Lung (tissue), 12 donors: ENCODE measurements around the gene CNTNAP2. TPM values are rescaled to one million over a fixed set of nuclear protein-coding genes. Genes with fewer than 3 reads are reported as not detected.

Source experiments
- ATAC-seq: fragments of 200-7000 bp; cut with Tn5 transposase; one replicate; pipeline ENCODE4 v1.9.1; 2020; ENCODE audit warnings: moderate number of reproducible peaks; ENCODE audit not compliant: insufficient read depth, low FRiP score
- DNase-seq, 3 donors: peaks; one replicate each; pipeline ENCODE4 v3.0.0-alpha.2; 2013 to 2017
- H3K27ac ChIP-seq, 2 donors: one replicate each; pipeline ENCODE4 v1.5.1; 2013; ENCODE audit warnings: mild to moderate bottlenecking in 2 of 2, moderate library complexity in 2 of 2, control low read depth in 1 of 2, inconsistent platforms in 1 of 2, low read depth in 1 of 2, low read length in 1 of 2
- H3K27me3 ChIP-seq, 3 donors: one replicate each; pipeline ENCODE4 v1.5.1; 2013; ENCODE audit warnings: low read length in 2 of 3; ENCODE audit not compliant: control insufficient read depth in 3 of 3, insufficient read depth in 3 of 3
- H3K36me3 ChIP-seq, 4 donors: one replicate each; pipeline ENCODE4 v1.5.1; 2013; ENCODE audit warnings: low read length in 4 of 4, mild to moderate bottlenecking in 1 of 4, moderate library complexity in 1 of 4; ENCODE audit not compliant: control insufficient read depth in 4 of 4, insufficient read depth in 4 of 4
- H3K4me1 ChIP-seq, 5 donors: one replicate each; pipeline ENCODE4 v1.5.1; 2013; ENCODE audit warnings: low read length in 5 of 5, mild to moderate bottlenecking in 2 of 5, moderate library complexity in 1 of 5; ENCODE audit not compliant: control insufficient read depth in 5 of 5, insufficient read depth in 5 of 5
- H3K4me3 ChIP-seq: one replicate; pipeline ENCODE4 v1.5.1; 2013; ENCODE audit warnings: mild to moderate bottlenecking, control low read depth, moderate library complexity
- H3K9ac ChIP-seq, 2 donors: one replicate each; pipeline ENCODE4 v1.5.1; 2013; ENCODE audit warnings: low read length in 2 of 2, control low read depth in 1 of 2; ENCODE audit not compliant: insufficient read depth in 1 of 2
- H3K9me3 ChIP-seq, 4 donors: one replicate each; pipeline ENCODE4 v1.5.1; 2013; ENCODE audit warnings: low read length in 3 of 4, mild to moderate bottlenecking in 1 of 4, moderate library complexity in 1 of 4; ENCODE audit not compliant: control insufficient read depth in 4 of 4, insufficient read depth in 3 of 4
- CTCF ChIP-seq: IDR thresholded peaks from 2 replicates; pipeline ENCODE4 v1.5.1; 2012; ENCODE audit warnings: mild to moderate bottlenecking; ENCODE audit errors: control extremely low read depth, extremely low read depth
- WGBS, 2 donors: extraction: QIAGEN DNeasy Blood & Tissue Kit; methylation state at CpG; one replicate each; pipeline ENCODE4 v1.1.7; 2013; 5-methylcytosine and 5-hydroxymethylcytosine counted together
- polyA plus RNA-seq, 2 donors: library from polyadenylated mRNA; stranded (reverse); fragments of 200-250 nt; gene quantifications; one replicate each; pipeline ENCODE4 v1.2.1, GENCODE V29; 2013
- total RNA-seq, 2 donors: library from RNA; depleted of rRNA in 1 of 2; stranded (reverse); fragments of >200 nt in 1 of 2; gene quantifications; one replicate each; pipeline ENCODE4 v1.2.1, GENCODE V29; 2014 to 2021
- donor health status: control.
- donor health status: control.
- donor health status: Bipolar disorder and iron deficiency.
- donor health status: healthy.
- donor health status: DM: yes; HTN: yes; CAD: no.

The CNTNAP2 gene
- total and polyA plus RNA-seq, 4 donors, result 0.18 to 45.3 (median 0.52) TPM

- no peaks in the 10 kb centered on the region for H3K27me3 ChIP-seq
- H3K4me3 ChIP-seq, result no peak overlapping the region
- DNase-seq (no peak), ATAC-seq (no peak)
- H3K9me3 ChIP-seq, result no peaks in the 10 kb centered on the region
- no peak for TF ChIP-seq CTCF
- no peak overlapping the region for H3K27ac ChIP-seq
- peak overlapping the region in 1 of 2 donors; percentile 35 for H3K9ac ChIP-seq
- 82 to 86% methylated on average over 1 of the region's 1 CpG for WGBS, 2 donors
- peaks cover 0 to 5% (median 0%) of the 10 kb centered on the region in 5 donors for H3K4me1 ChIP-seq
- no peaks in the 10 kb centered on the region for H3K36me3 ChIP-seq
Observed at GRCh38 chr7:147400925-147401324, 1284.3 kb downstream of the CNTNAP2 start.

- Histone ChIP-seq H3K9me3 (no peaks in the 10 kb centered on the region), H3K27me3 (no peaks in the 10 kb centered on the region), H3K36me3 (no peaks in the 10 kb centered on the region), H3K4me3 (no peak overlapping the region), H3K4me1 (peaks cover 0 to 14% (median 0%) of the 10 kb centered on the region in 5 donors), H3K27ac (no peak overlapping the region), H3K9ac (no peak overlapping the region)
- DNase-seq (no peak), ATAC-seq (no peak)
- WGBS, 2 donors, result 78 to 90% methylated on average over 4 of the region's 4 CpGs
- no peak for TF ChIP-seq CTCF
Observed at GRCh38 chr7:147405621-147406020, 1289.0 kb downstream of the CNTNAP2 start.

- Histone ChIP-seq H3K9me3 (no peaks in the 10 kb centered on the region), H3K4me3 (no peak overlapping the region), H3K27me3 (no peaks in the 10 kb centered on the region), H3K36me3 (no peaks in the 10 kb centered on the region), H3K9ac (no peak overlapping the region), H3K4me1 (peaks cover 0 to 21% (median 0%) of the 10 kb centered on the region in 5 donors), H3K27ac (no peak overlapping the region)
- peak; percentile 27 to 89 (median 86) for DNase-seq
- 30 to 53% methylated on average over 3 of the region's 3 CpGs for WGBS, 2 donors
- ATAC-seq, result no peak
- no peak for TF ChIP-seq CTCF
Observed at GRCh38 chr7:147406521-147407135, 1290.0 kb downstream of the CNTNAP2 start.

- H3K4me3 ChIP-seq, result no peak overlapping the region
- no peak for TF ChIP-seq CTCF
- no peaks in the 10 kb centered on the region for H3K9me3 ChIP-seq
- peak in 2 of 3 donors; percentile 8 to 36 for DNase-seq
- peaks cover 0 to 30% (median 1%) of the 10 kb centered on the region in 5 donors for H3K4me1 ChIP-seq
- no peak overlapping the region for H3K9ac ChIP-seq
- H3K27me3 ChIP-seq, result no peaks in the 10 kb centered on the region
- H3K27ac ChIP-seq, result no peak overlapping the region
- no peak for ATAC-seq
- no peaks in the 10 kb centered on the region for H3K36me3 ChIP-seq
Observed at GRCh38 chr7:147411096-147411495, 1294.5 kb downstream of the CNTNAP2 start.
